GM12878 (cell line): ENCODE measurements around the gene ZCCHC2. TPM values are rescaled to one million over a fixed set of nuclear protein-coding genes. Genes with fewer than 3 reads are reported as not detected.

Source experiments
- ATAC-seq: fragments of 200-7000 bp; cut with Tn5 transposase; 3 replicates; pipeline ENCODE4 v1.9.1; 2020; ENCODE audit warnings: mild to moderate bottlenecking, moderate library complexity
- BruUV-seq: library from RNA; stranded (reverse); fragments of 400-500 nt; replicated peaks from 2 replicates; lab custom pipeline; 2021; lab: Mats Ljungman, UMichigan
- CTCF ChIA-PET: fragments of 300-600 bp; sonication (Branson Sonifier 250); formaldehyde crosslinking; extraction: SDS; loops from one replicate; lab custom pipeline; 2021; ENCODE audit warnings: inconsistent platforms; lab: Yijun Ruan, JAX
- POLR2A ChIA-PET: fragments of 350-600 bp; formaldehyde crosslinking; extraction: SDS; loops from one replicate; lab custom pipeline; 2021; ENCODE audit warnings: inconsistent platforms; lab: Charles Lee
- RAD21 ChIA-PET: fragments of 300-600 bp; sonication (Branson Sonifier 250); formaldehyde crosslinking; loops from one replicate; lab custom pipeline; 2023; ENCODE audit warnings: antibody characterized with exemption; ENCODE audit not compliant: unreplicated experiment; lab: Charles Lee
- SMC1A ChIA-PET: fragments of 300-600 bp; sonication (Branson Sonifier 250); formaldehyde crosslinking; loops from one replicate; lab custom pipeline; 2023; ENCODE audit not compliant: unreplicated experiment, uncharacterized antibody; lab: Charles Lee
- DNase-seq: peaks from one replicate; pipeline ENCODE4 v3.0.0-alpha.2; 2011; ENCODE audit warnings: low read depth, low spot score
- FAIRE-seq: peaks from 3 replicates; lab custom pipeline; 2011; peaks lifted over from hg19 to GRCh38; lab: Jason Lieb, UNC
- H2AFZ ChIP-seq: 2 replicates; pipeline ENCODE4 v1.6.0; 2011; ENCODE audit warnings: low read depth, low read length, control low read depth; ENCODE audit not compliant: control insufficient read depth
- H3K27ac ChIP-seq: 2 replicates; pipeline ENCODE4 v1.5.1; 2011; ENCODE audit warnings: control low read depth; ENCODE audit not compliant: control insufficient read depth, insufficient read depth
- H3K27me3 ChIP-seq, 2 experiments: replicated peaks in 1 of 2; 2 replicates each; pipeline versions ENCODE4 v1.6.0 to v1.6.1; 2011; ENCODE audit warnings: low read length in 1 of 2; ENCODE audit not compliant: control insufficient read depth in 2 of 2, insufficient read depth in 2 of 2
- H3K36me3 ChIP-seq, 2 experiments: 2 replicates each; pipeline ENCODE4 v1.5.1; 2011; ENCODE audit warnings: low read length in 1 of 2; ENCODE audit not compliant: control insufficient read depth in 2 of 2, insufficient read depth in 2 of 2
- H3K4me1 ChIP-seq: 2 replicates; pipeline ENCODE4 v1.6.1; 2011; ENCODE audit warnings: mild to moderate bottlenecking, low read length, moderate library complexity, mixed read lengths; ENCODE audit not compliant: control insufficient read depth, insufficient read depth
- H3K4me2 ChIP-seq: 2 replicates; pipeline ENCODE4 v1.6.0; 2011; ENCODE audit warnings: control low read depth; ENCODE audit not compliant: control insufficient read depth, insufficient read depth
- H3K4me3 ChIP-seq: fragments of 200-600 bp; sonication (generic); 2 replicates; pipeline ENCODE4 v1.5.1; 2016
- H3K79me2 ChIP-seq: 2 replicates; pipeline ENCODE4 v1.6.0; 2011; ENCODE audit warnings: low read length; ENCODE audit not compliant: control insufficient read depth, insufficient read depth
- H3K9ac ChIP-seq: 2 replicates; pipeline ENCODE4 v1.8.0; 2011; ENCODE audit warnings: low read length, control low read depth, mixed read lengths; ENCODE audit not compliant: control insufficient read depth, insufficient read depth
- H3K9me3 ChIP-seq: replicated peaks from 3 replicates; pipeline ENCODE4 v1.5.1; 2011; ENCODE audit warnings: mild to moderate bottlenecking, low read length; ENCODE audit not compliant: control insufficient read depth, insufficient read depth
- H4K20me1 ChIP-seq: 2 replicates; pipeline ENCODE4 v1.6.0; 2011; ENCODE audit not compliant: control insufficient read depth, insufficient read depth
- ATF7 ChIP-seq: fragments of 450-650 bp; IDR thresholded peaks from 2 replicates; pipeline ENCODE4 v1.6.1; 2016; ENCODE audit warnings: low read depth, mild to moderate bottlenecking
- NFXL1 ChIP-seq: fragments of 450-650 bp; IDR thresholded peaks from 2 replicates; pipeline ENCODE4 v1.6.1; 2017; ENCODE audit warnings: antibody characterized with exemption, mild to moderate bottlenecking, borderline replicate concordance
- SREBF2 ChIP-seq: IDR thresholded peaks from 2 replicates; pipeline ENCODE4 v1.6.1; 2012; ENCODE audit warnings: mild to moderate bottlenecking, low read length
- ZNF384 ChIP-seq: IDR thresholded peaks from 2 replicates; pipeline ENCODE4 v1.6.1; 2012; ENCODE audit warnings: low read depth, mild to moderate bottlenecking, low read length, improper control_type of control experiment, borderline replicate concordance
- WGBS: methylation state at CpG from one replicate; pipeline ENCODE4 v1.1.6; 2016; ENCODE audit warnings: low lambda C conversion rate; ENCODE audit not compliant: insufficient replicate concordance, insufficient coverage; ENCODE audit errors: missing lambda C conversion rate; 5-methylcytosine and 5-hydroxymethylcytosine counted together
- in situ Hi-C: fragments of 300-500 bp; cut with MboI; formaldehyde crosslinking; loops from 9 replicates; pipeline ENCODE4 v1.14.3; 2018; ENCODE audit warnings: mixed read lengths
- intact Hi-C: fragments of 100-400 bp; cut with micrococcal nuclease; formaldehyde crosslinking; loops from one replicate; pipeline ENCODE4 v1.14.2; 2022; ENCODE audit not compliant: unreplicated experiment
- polyA plus RNA-seq, 11 experiments: library from polyadenylated mRNA; depleted of rRNA in 4 of 11; unstranded in 6 of 11; stranded (reverse) in 5 of 11; fragments of >200 nt; fragmentation: Nextera tagmentation in 4 of 11; fragmentation: Illumina TruSeq in 1 of 11; extraction: Ambion mirVana in 4 of 11; extraction: Trizol in 1 of 11; gene quantifications; 1 replicate in 1 of 11; 2 replicates in 10 of 11; pipeline versions ENCODE4 v1.2.1 to v1.2.3, GENCODE V29; 2011 to 2016; ENCODE audit warnings: inconsistent platforms in 2 of 11, missing spikeins in 2 of 11, low read depth in 1 of 11
- total RNA-seq, 4 experiments: library from RNA; depleted of rRNA in 3 of 4; stranded (reverse); fragments of >200 nt in 3 of 4; fragmentation: Illumina TruSeq in 1 of 4; extraction: Trizol in 1 of 4; gene quantifications; 2 replicates each; pipeline versions ENCODE4 v1.2.1 to v1.2.3, GENCODE V29; 2013 to 2021

ZCCHC2 gene
- total and polyA plus RNA-seq, 10 of the 15 experiments (the other 5 are each of a cell fraction or from before 2014, with no cell fraction given): 1.7 to 17.4 (median 8.6) TPM

DNA sequence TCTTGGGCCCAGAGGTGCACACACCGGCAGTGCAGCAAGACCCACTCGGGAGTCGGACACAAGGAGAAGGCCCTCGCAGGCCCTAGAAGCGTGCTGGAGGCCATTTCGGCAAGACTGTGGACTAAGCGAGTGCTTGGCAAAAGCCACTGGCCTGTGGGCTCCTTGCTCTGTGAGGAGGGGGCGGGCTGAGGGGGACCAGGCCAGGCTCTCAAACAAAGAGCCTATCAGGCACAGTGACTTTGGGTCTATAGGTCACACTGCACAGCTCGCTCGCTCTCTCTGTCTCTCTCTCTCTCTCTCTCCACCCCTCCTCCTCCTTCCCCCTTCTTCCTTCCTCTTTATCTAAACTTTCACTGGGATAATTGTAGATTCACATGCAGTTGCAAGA is 23.6 kb upstream of the ZCCHC2 start:
- ChIA-PET CTCF (no interaction called here), RAD21 (no interaction called here), SMC1A (no interaction called here), POLR2A (no interaction called here)
- H3K36me3 ChIP-seq: no peaks in the 10 kb centered on the region
- H4K20me1 ChIP-seq: no peaks in the 10 kb centered on the region
- H3K9me3 ChIP-seq: no peaks in the 10 kb centered on the region; the same call in 2 of the 3 replicates
- FAIRE-seq: no peak
- TF ChIP-seq ZNF384: no peak
- TF ChIP-seq SREBF2: no peak
- TF ChIP-seq ATF7: no peak
- H2AFZ ChIP-seq: no peak overlapping the region
- H3K79me2 ChIP-seq: no peaks in the 10 kb centered on the region
- intact Hi-C loops: no loop called here
- peaks cover 0 to 4% of the 10 kb centered on the region in 2 experiments; a peak in 3 of 4 replicates for H3K27me3 ChIP-seq
- H3K27ac ChIP-seq: no peak overlapping the region
- ATAC-seq: no peak
- in situ Hi-C loops: no loop called here
- H3K4me3 ChIP-seq: no peak overlapping the region
- BruUV-seq: no TSS peak
- H3K4me1 ChIP-seq: no peaks in the 10 kb centered on the region
- H3K9ac ChIP-seq: no peak overlapping the region
- H3K4me2 ChIP-seq: no peak overlapping the region
- DNase-seq: no peak
- 65% methylated on average over 10 of the region's 10 CpGs for WGBS

GRCh38 chr18:62500174-62500573 is 22.7 kb upstream of the ZCCHC2 start:
- CTCF ChIA-PET: interaction anchor here (0.6 kb wide), 1 partner anchor 39 kb away, joined by 4 read pairs; no protein-coding TSS in a partner anchor
- WGBS: 0% methylated on average over 1 of the region's 1 CpG
- no peak overlapping the region for H3K27ac ChIP-seq

More at GRCh38 chr18:62500174-62500573, 22.7 kb upstream of the ZCCHC2 start:
- ChIA-PET POLR2A (no interaction called here), SMC1A (interaction anchor here (1.2 kb wide), 1 partner anchor 68 kb away, joined by 4 read pairs; no protein-coding TSS in a partner anchor), RAD21 (no interaction called here)
- H3K4me3 ChIP-seq: no peak overlapping the region
- no peak overlapping the region for H2AFZ ChIP-seq
- no peaks in the 10 kb centered on the region; the same call in 2 of the 3 replicates for H3K9me3 ChIP-seq
- H3K9ac ChIP-seq: no peak overlapping the region
- no peak for ATAC-seq
- in situ Hi-C loops (no loop called here), intact Hi-C loops (no loop called here)
- no peak for DNase-seq
- no peak for FAIRE-seq
- peaks cover 0 to 4% of the 10 kb centered on the region in 2 experiments; a peak in 3 of 4 replicates for H3K27me3 ChIP-seq
- no peak for TF ChIP-seq NFXL1
- BruUV-seq: no TSS peak
- H3K4me2 ChIP-seq: no peak overlapping the region
- no peaks in the 10 kb centered on the region for H3K79me2 ChIP-seq
- H4K20me1 ChIP-seq: no peaks in the 10 kb centered on the region
- no peaks in the 10 kb centered on the region for H3K36me3 ChIP-seq
- H3K4me1 ChIP-seq: peaks cover 4% of the 10 kb centered on the region
